GM21737 (cell line): ENCODE measurements around the gene CHI3L1.

Experiments
- ATAC-seq: cut with Tn5 transposase; IDR thresholded peaks from one replicate; pipeline ENCODE4 v1.9.1; 2021; ENCODE audit warnings: mild to moderate bottlenecking, moderate library complexity; ENCODE audit not compliant: unreplicated experiment

The CHI3L1 gene

DNA sequence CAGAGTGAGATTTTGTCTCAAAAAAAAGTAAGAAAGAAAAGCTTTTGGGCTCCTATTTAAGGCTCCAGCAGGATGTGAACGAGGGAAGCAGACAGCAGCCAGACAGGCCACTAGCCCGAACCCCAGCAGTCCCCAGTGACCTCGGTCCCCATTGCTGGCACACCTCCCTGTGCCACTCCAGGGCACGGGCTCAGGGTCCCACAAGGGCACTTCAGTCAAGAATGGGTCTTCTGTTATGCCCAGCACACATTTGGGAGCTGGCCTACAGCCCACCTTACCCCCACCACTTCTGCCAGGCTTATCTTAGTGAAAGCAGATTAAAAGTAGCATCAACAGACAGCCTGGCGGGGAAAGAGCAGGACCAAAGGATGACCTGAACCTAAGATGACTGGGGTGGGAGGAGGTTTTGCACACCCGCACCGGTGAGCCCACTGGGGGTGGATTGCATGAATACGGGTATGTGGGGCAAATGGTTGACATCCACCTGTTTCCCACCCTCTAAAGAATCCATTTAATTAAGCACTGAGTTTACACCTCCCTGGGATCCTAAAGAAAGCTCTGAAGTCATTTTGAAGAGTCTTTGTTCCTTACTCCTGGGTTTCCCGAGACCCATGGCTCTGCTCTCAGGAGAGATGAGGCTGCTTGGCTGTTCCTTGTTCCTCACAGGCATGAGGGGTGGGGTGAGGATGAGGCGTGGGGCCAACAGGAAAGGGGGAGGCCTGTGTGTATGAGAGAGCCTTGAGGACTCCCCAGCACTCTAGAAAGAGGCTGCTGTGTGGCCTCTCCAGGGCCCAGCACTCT, 4.7 kb downstream of the CHI3L1 start:
- ATAC-seq, result no peak

DNA sequence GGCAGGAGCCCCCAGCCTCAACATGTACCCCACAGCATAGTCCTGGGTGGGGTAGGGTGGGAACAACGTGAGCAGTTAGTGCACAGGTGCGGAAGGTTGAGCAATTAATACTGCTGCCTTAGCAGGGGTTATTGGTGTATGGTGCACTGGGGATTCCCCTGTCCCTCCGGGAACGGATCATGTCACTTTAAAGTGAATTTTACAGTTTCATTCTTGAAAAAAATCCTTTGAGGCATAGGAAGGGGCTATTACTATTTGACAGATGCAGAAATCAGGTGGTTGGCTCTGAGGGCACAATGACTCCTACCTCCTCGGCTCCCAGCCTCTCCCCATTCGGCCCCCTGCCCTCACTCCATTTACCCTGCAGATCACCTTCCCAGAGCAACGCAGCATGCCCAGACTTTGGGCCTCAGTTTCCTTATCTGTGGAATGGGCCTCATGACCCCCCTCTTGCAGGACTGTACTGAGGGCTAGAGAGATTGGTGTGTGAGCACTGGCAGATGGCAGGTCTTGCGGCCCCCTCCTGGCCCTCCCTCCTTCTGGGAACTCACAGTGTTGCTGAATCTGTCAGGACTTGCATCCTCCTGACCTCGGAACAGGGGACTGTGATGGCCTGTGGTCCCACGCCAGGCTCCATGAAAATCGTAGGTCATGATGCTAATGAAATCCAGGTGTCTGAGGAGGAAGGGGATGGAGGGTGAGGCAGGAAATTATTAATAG, 5.7 kb downstream of the CHI3L1 start:
- ATAC-seq, result no peak

DNA sequence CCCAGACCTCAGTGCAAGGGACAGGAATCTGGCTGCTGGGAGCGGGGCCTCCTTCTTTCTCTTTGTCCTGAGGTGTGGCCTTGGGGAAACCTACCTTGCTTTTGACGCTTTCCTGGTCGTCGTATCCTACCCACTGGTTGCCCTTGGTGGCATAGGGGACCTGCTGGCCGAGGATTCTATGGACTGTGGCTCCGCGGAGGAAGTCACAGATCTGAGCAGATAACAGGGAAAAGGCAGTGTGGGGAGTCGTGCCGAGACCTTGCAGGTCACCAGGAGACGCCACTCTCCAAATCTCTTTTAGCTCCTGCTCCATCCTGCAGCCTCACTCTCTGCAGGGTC, 6.9 kb downstream of the CHI3L1 start:
- ATAC-seq, result no peak

DNA sequence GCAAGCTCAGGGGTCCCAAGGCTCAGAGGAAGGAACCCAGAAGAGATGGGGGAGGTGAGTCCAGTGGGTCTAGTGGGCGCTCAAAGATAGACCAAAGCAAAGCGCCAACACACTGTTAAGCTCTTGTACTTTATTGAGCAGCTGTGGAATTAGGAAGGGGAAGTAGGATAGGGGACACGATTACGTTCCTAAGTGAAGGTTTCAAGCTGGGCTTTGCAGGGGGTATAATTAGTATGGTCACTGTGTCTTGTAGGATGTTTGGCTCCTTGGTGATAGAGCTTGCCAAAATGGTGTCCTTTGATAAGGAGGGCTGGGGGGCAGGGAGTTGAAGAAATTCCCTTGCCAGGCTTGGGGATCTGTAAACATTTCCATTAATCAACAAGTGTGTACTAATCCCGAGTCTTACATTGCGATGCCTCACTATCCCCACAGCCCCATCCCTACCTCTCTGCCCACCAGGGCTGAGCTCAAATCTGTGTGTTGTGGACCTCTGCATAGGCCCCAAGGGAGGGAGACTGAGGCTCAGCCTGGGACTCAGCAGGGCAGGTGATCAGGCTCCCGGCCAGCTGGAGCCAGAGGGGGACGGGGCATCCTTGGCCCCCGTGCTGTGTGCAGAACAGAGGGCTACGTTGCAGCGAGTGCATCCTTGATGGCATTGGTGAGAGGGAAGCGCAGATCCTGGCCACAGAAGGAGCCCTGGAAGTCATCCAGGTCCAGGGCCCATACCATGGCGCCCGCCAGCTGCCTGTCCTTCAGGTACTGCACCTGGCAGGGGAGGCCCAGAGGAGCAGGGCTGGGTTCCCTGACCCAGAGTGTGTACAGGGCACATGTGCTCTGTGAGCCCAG, 7.5 kb downstream of the CHI3L1 start:
- ATAC-seq, result no peak

DNA sequence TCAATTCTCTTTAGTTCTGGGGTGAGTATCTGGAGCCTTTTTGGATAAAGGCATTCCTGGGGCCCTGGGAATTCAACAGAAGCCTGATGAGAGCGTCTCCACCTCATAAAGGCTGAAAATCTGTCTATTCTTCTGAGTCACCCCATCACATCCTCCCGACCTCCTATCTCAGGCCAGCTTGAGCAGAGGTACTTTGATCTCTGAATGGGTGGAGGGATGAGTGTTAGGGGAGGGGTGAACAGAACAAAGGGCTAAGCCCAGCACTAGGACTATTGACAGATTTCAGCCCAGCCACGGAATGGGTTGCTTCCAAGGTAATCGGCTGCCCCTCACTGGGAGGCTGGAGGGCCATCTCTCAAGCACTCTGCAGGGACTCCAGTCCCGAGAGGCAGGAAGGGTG, 8.4 kb downstream of the CHI3L1 start:
- ATAC-seq, result no peak

DNA sequence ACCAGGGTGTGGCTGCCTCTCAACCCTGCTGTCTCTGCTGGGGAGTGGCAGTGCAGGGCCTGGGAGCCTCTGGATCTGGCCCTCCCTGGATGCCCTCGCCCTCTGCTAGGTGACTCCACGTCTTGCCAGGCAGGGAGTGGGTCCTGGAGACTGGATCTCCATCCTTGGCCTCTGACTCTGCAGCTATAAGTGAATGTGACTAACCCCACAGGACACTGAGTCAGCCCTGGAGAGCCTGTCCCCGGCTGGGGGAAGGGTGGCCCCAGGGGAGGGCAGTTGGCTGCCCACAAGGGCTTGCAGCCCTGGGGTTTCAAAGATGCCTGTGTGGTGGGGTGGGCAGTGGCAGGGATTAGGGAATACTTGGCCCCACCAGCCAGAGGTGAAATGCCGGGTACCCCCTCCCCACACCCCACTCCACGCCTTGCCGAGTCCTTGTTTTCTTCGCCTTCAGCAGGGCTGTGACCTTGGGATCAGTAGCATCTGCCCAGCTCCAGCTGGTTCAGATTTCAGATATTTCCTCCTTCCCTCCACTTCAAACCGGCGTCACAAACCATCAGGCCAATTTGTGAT, 8.9 kb downstream of the CHI3L1 start:
- ATAC-seq, result no peak

DNA sequence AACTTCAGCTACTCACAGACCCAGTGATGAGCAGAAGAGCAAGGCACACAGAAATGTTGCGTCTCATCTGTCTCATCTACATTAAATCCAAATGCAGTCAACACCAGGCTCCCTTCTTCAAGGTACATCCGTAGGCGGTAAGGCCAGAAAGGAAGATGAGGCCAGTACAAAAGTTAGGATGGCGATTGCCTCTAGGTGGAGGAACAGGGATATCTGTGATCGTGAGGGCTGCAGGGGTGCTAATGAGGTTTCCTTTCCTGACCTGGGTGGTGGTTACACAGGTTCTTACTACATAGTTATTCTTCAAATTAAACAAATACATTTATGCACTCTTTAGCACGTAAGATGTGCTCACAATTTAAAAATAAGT, 9.5 kb downstream of the CHI3L1 start:
- no peak for ATAC-seq

DNA sequence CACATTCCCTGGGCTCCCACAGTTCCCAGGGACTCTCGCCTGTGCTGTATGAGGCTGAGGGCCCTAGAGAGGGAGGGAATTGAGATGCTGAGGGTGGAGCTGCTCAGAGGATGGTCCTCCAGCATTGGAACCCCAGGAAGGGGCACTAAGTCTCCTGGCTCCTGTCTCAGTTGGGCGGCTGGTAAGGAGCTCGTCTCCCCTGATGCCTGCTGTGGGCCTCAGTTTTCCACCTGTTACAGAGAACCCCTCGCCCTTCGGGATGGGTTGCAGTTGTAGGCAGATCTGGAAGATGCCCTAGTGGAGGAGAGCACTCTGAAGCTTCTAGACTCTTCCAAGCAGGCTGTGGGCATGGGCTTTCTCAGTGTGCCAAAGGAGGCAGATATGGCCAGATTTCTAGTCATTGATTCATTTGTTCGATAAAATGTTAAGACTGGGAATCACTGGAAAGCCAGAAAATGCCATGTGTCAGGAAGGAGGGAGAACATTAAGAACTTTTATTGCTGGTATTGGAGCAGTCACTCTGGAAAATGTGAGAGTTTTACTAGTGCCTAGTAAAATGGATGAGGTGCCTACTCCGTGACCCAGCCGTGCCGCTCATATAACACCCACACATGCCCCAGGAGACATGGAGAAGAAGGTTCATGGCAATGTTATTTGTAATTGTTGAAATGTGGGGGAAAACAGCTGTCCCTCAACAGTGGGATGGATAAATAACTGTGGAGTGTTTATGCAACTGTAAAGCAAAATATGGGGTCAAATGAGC, 10.1 kb downstream of the CHI3L1 start:
- no peak for ATAC-seq

DNA sequence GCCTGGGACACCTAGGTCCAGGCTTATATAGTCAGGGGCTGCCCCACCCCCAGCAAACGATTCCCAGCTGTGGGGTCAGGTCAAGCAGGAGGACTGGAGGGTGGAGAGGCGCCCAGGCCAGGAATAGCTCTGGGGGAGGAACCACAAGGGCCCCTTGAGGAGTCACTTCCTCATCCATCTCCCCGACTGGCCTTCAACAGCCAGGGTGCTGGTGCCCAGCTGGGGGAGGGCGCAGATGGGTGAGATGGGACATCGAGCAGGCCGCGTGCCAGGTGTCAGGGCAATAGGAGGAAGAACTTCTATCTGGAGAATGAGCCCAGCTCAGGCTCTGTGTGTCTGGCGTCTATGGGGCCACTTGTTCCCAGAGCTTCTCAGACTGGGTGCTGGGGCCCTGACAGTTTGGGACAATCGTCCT, 10.7 kb downstream of the CHI3L1 start:
- ATAC-seq, result no peak

DNA sequence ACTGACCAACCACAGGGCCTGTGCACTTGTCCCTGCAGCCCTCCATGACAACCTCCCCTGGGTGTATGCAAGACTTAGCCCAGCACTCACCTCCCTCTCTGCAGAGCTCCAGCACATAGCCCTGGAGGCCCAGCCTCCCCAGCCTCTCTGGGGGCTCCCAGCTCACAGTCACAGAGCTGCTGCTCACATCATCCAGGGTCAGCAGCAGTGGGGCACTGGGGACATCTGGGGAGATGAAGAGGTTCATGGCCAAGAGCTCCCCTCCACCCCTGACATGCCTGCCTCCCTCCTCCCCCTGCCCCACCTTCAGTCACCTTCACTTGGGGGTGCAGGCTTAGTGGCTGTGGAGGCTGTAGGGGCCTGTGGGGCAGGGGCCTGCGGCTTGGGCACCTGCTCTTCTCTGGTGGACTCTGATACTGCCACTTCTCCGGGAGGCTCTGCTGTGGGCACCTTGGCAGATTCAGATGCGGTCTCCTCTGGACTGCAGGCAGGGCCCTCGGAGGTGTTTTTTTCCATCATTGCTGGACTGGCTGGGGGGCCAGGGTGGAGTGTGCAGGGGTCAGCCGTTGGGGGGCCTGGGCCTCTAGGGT, 11.2 kb downstream of the CHI3L1 start, which contains the start of gene MYBPH:
TSS of gene MYBPH (minus strand) at position 590 of the 590 bp plus-strand sequence. CDS start at position 519, 71 bp downstream.
- no peak for ATAC-seq

DNA sequence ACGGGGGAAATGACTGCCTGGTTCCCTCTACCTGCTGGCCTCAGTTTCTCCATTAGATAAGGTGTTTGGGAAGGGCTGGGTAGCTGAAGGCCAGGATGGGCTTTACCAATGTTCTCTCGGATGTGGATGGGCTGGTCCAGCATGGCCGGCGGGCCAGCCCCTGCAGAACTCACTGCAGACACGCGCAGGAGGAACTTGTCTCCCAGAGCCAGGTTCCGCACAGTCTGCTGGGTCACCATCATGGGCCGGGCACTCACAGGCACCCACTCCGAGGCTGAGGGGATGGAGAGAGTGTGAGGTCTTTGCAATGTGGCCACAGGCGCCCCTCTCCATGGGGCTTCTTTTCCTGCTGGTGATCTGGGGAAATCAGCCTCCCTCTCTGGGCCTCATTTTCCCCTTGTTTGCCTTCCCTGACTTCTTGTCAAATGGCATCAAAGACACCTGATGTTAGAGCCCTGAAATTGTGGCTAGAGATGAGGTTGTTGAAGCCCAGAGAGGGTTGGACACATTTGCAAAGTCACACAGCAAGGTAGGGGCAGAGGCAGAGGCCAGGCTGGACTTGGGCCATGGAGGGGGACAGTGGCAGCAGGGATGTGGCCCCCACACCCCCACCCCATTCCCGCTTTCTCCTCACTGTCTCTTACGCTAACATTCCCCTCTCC, 12.0 kb downstream of the CHI3L1 start:
- ATAC-seq, result no peak

DNA sequence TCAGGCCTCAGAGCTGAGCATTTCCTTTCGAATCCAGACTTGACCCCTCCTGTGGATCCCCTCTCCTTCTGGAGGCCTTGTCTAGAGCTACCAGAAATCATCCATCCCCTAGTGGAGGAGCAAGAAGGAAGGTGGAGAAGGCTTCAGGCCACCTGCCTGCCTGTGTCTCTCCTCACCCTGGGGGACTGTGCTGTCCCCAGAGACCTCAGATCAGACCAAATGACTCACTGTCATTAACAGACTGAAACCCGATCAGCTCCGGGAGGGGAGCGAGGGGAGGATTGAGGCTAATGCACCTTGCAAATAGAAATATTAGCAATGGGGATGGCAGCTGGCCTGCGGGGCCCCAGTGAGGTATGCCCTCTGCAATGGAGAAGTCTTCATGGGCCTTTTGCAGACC, 12.9 kb downstream of the CHI3L1 start:
- peak; percentile 87 for ATAC-seq

DNA sequence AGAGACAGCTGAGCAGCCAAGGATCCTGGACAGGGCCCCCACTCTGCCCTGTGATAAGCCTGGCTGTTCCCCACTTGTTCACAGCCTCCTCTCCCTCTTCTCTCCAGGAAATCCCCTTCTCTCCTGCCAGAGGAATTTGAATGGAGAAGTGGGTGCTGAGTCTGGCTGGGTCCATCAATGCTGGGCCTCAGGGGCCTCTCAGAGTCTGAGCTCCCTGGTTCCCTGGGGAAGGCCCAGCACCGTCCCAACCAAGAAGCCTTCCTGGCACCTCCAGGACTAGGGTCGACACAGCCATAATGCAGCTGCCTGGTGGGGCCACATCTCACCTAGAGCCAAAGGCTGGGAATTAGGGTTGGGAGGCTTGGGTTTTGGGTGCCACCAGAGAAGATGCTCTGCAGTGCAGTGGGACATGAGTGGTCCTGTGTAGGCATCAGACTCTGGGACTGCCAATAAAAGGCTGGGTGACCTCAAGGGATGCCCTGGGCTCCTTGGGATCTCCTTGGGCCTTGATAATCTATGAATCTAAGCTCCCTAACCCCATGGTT, 13.4 kb downstream of the CHI3L1 start:
- no peak for ATAC-seq

DNA sequence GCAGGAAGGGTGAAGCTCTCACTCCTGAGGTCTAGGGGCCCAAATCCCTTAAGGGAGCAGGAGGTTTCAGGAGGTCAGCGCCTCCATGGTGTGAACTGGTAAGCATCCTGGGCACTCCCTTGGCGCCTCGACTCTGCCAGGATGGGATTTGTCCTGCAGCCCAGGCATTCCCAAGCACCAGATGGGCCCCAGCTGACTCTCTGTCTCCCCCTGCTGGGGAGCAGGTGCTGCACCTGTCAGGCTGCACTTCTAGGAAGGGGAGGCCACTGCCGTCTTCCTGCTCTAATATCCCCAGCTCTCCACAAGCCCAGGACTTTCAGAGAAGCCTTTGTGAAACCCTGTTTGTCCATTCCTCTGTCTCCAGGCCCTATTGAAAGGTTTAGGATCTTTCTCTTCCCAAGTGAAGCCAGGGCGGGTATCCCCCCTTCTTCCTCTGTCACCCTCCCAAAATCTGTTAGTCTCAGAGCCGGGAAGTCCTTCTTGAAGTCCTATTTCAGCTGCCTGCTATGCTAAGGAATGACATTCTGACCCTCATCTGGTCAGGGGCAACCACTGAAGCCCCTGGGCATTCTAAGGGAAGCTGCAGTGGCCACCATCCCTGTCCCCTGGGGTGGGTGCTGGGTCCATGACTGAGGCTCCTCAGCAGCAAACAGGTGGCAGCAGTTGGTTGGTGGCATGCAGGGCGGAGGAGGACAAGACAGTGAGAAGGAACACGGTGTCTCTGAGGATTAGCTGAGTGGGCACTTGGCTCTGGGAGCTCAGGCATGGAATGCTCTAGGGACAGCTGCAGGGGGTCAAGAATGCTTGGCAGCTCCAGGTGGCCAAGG, 14.1 kb downstream of the CHI3L1 start:
- no peak for ATAC-seq

DNA sequence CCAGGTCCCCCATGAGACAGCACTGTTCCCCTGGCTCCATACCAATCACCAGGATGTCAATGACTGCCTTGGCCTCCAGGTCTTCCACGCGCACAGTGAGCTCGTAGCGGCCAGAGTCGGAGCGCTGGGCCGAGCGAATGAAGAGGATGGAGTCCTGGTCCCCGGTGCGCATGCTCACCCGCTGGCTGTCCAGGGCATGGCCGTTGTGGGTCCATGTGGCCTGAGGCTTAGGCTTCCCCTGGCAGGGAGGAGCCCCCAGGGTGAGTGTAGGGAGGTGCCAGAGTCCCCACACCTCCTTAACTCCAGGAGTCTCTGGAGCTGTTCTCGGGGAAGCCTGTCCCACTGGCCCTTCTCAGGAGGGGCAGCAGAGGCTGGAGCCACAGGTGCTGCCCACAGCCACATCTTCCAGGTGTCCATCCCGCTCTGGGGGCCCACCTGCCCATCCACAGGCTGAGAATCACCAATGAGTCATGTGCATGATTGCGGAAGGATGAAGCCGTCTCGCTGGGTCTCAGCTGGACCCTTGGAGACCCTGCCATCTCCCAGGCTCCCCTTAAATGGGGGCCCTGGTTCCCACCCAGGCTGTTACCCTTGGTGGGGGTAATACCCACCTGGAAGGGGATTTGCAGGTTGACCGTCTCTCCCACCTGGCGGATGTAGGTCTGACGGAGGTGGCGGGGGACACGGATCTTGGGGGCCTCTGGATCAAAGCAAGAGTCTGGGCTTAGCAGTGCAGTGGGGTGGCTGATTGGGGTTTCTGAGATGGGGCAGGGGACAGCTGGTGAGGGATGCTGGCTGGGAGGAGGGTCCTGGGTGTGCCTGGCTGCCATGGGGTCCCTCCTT, 14.9 kb downstream of the CHI3L1 start:
- ATAC-seq, result no peak

DNA sequence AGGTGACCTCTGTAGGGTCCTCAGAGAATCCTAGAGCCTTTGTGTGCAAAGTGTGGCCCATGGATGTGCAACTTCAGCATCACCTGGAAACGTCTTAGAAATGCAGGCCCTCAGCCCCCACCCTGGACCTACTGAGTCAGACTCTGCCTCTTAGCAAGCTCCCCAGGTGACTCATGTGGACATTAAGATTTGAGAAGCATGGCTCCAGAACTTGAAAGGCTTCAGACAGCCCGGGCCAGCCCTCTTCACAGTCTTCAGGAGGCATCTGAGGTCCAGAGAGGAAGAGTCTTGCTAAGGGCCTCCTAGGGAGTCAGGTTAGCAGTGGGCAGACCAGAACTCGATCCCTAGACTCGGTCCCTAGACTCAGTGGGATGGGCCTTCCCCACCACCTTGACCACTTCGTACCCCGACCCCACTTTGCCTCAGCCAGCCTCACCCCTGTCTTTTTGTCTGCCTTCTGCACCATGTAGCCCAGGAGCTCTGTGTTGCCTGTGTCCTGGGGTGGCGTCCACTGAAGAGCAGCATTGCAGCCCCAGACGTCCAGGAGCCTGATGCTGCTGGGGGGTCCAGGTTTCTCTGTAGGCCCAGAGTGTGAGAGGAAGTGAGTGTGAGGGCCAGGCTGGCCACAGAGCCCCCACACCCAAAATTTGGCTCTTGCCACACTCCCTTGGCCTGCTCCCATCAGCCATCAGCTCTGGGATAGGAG, 15.7 kb downstream of the CHI3L1 start:
- ATAC-seq, result no peak
